ENCODE data around the gene JOSD2.

- TF ChIP-seq CTCF (IDR thresholded peaks at IDR 0.05), result no peak
- no peak for TF ChIP-seq POLR2AphosphoS5 (IDR thresholded peaks at IDR 0.05)
- no peak for TF ChIP-seq EP300 (IDR thresholded peaks at IDR 0.05)
Observed at GRCh38 chr19:50512112-50512998, 1.4 kb upstream of the JOSD2 start.
